Gastroesophageal sphincter (tissue), 4 donors: ENCODE measurements around the gene ETV6. TPM values are rescaled to one million over a fixed set of nuclear protein-coding genes. Genes with fewer than 3 reads are reported as not detected.

Experiments
- ATAC-seq: fragments of 150-250 bp; one replicate; pipeline ENCODE4 v1.9.1; 2016; ENCODE audit warnings: mild to moderate bottlenecking, moderate library complexity
- H3K27ac ChIP-seq, 4 donors: fragments of 200-600 bp; sonication (generic) in 3 of 4; 1 replicate in 3 of 4; 2 replicates in 1 of 4; pipeline ENCODE4 v1.5.1; 2016 to 2019
- H3K27me3 ChIP-seq: fragments of 200-600 bp; sonication (generic); one replicate; pipeline ENCODE4 v1.5.1; 2019
- H3K36me3 ChIP-seq, 2 donors: fragments of 200-600 bp; sonication (generic); one replicate each; pipeline ENCODE4 v1.5.1; 2019; ENCODE audit warnings: control low read depth in 1 of 2
- H3K4me1 ChIP-seq, 3 donors: fragments of 200-600 bp; sonication (generic); 1 replicate in 2 of 3; 2 replicates in 1 of 3; pipeline ENCODE4 v1.5.1; 2016 to 2019; ENCODE audit warnings: control low read depth in 2 of 3
- H3K4me3 ChIP-seq, 2 donors: fragments of 200-600 bp; sonication (generic); one replicate each; pipeline ENCODE4 v1.5.1; 2019; ENCODE audit warnings: mild to moderate bottlenecking in 1 of 2, moderate library complexity in 1 of 2
- H3K9me3 ChIP-seq, 3 donors: fragments of 200-600 bp; sonication (generic); one replicate each; pipeline ENCODE4 v1.5.1; 2017 to 2019; ENCODE audit warnings: control low read depth in 2 of 3
- CTCF ChIP-seq, 4 experiments: fragments of 200-600 bp in 2 of 4; fragments of 450-650 bp in 2 of 4; sonication (generic) in 1 of 4; IDR thresholded peaks; one replicate each; pipeline ENCODE4 v1.5.1; 2017 to 2019; ENCODE audit warnings: antibody characterized with exemption in 4 of 4, mild to moderate bottlenecking in 2 of 4, moderate library complexity in 2 of 4
- EP300 ChIP-seq: sonication (generic); formaldehyde crosslinking; IDR thresholded peaks from one replicate; pipeline ENCODE4 v1.6.1; 2017; ENCODE audit warnings: antibody characterized with exemption, mild to moderate bottlenecking
- POLR2A ChIP-seq, 2 donors: fragments of 450-650 bp; IDR thresholded peaks; one replicate each; pipeline ENCODE4 v1.6.1; 2017; ENCODE audit warnings: antibody characterized with exemption in 2 of 2, mild to moderate bottlenecking in 2 of 2, moderate library complexity in 1 of 2
- POLR2AphosphoS5 ChIP-seq: sonication (generic); formaldehyde crosslinking; IDR thresholded peaks from one replicate; pipeline ENCODE4 v1.6.1; 2017; ENCODE audit warnings: antibody characterized with exemption
- WGBS, 2 donors: methylation state at CpG; one replicate each; pipeline ENCODE4 v1.1.5; 2018; ENCODE audit warnings: low coverage in 1 of 2; 5-methylcytosine and 5-hydroxymethylcytosine counted together
- total RNA-seq, 4 donors: library from RNA; depleted of rRNA; stranded (reverse); fragments of >200 nt; gene quantifications; one replicate each; pipeline ENCODE4 v1.1.0, GENCODE V29; 2016

The ETV6 gene
- total RNA-seq, 4 donors from 2014 or later, result 18.7 to 30.1 (median 21.1) TPM

- no peak for ATAC-seq
- Histone ChIP-seq H3K27me3 (no peaks in the 10 kb centered on the region), H3K27ac (peak overlapping the region in 2 of 4 donors; percentile 24 to 38), H3K36me3 (peaks cover 0 to 32% of the 10 kb centered on the region in 2 donors), H3K4me1 (peaks cover 3 to 64% (median 18%) of the 10 kb centered on the region in 3 donors), H3K4me3 (no peak overlapping the region), H3K9me3 (no peaks in the 10 kb centered on the region)
- TF ChIP-seq POLR2AphosphoS5 (no peak), EP300 (no peak), CTCF (IDR thresholded peaks at IDR 0.05) (no peak), POLR2A (IDR thresholded peaks at IDR 0.05) (no peak)
- 89% methylated on average over 1 of the region's 2 CpGs; no CpG with 5 or more reads in 1 of the 2 donors for WGBS, 2 donors
Observed at GRCh38 chr12:11881835-11882234, 232.4 kb downstream of the ETV6 start.

- no peak for TF ChIP-seq EP300
- TF ChIP-seq CTCF (IDR thresholded peaks at IDR 0.05), result no peak
- no peaks in the 10 kb centered on the region for H3K9me3 ChIP-seq
- H3K4me1 ChIP-seq, result peaks cover 3 to 58% (median 14%) of the 10 kb centered on the region in 3 donors
- no peak for ATAC-seq
- peak overlapping the region in 3 of 4 donors; percentile 18 to 38 (median 24) for H3K27ac ChIP-seq
- H3K36me3 ChIP-seq, result peaks cover 0 to 38% of the 10 kb centered on the region in 2 donors
- 66 to 78% methylated on average over 6 to 8 of the region's 8 CpGs for WGBS, 2 donors
- H3K27me3 ChIP-seq, result no peaks in the 10 kb centered on the region
- no peak overlapping the region for H3K4me3 ChIP-seq
Observed at GRCh38 chr12:11882301-11883019, 233.0 kb downstream of the ETV6 start.

GRCh38 chr12:11884116-11884515, 234.6 kb downstream of the ETV6 start:
- WGBS, 2 donors, result 77 to 94% methylated on average over 3 of the region's 11 CpGs
- TF ChIP-seq POLR2AphosphoS5 (no peak), EP300 (no peak), CTCF (IDR thresholded peaks at IDR 0.05) (no peak), POLR2A (IDR thresholded peaks at IDR 0.05) (no peak)
- Histone ChIP-seq H3K9me3 (peaks cover 0 to 4% (median 0%) of the 10 kb centered on the region in 3 donors), H3K4me3 (no peak overlapping the region), H3K4me1 (peaks cover 0 to 41% (median 4%) of the 10 kb centered on the region in 3 donors), H3K27me3 (no peaks in the 10 kb centered on the region), H3K27ac (peak overlapping the region in 3 of 4 donors; percentile 54 to 69 (median 60)), H3K36me3 (peaks cover 0 to 55% of the 10 kb centered on the region in 2 donors)
- ATAC-seq, result no peak

- Histone ChIP-seq H3K4me1 (peaks cover 0 to 36% (median 4%) of the 10 kb centered on the region in 3 donors), H3K9me3 (peaks cover 0 to 4% (median 0%) of the 10 kb centered on the region in 3 donors), H3K36me3 (peaks cover 0 to 59% of the 10 kb centered on the region in 2 donors), H3K4me3 (no peak overlapping the region), H3K27ac (peak overlapping the region in 3 of 4 donors; percentile 54 to 69 (median 60)), H3K27me3 (no peaks in the 10 kb centered on the region)
- WGBS, 2 donors, result 80 to 83% methylated on average over 1 of the region's 2 CpGs
- TF ChIP-seq CTCF (IDR thresholded peaks at IDR 0.05) (no peak), POLR2A (IDR thresholded peaks at IDR 0.05) (no peak), EP300 (no peak), POLR2AphosphoS5 (no peak)
- peak; percentile 46 for ATAC-seq
Observed at GRCh38 chr12:11884706-11885105, 235.2 kb downstream of the ETV6 start.
